GM12878 (cell line): ENCODE data around the gene ALCAM. TPM values are rescaled to one million over a fixed set of nuclear protein-coding genes. Genes with fewer than 3 reads are reported as not detected.

Source experiments
- ASH2L ChIP-seq: fragments of 300-600, 200-600 bp; sonication (generic); IDR thresholded peaks from 2 replicates; pipeline ENCODE4 v1.6.1; 2017; ENCODE audit warnings: low read depth, mild to moderate bottlenecking, borderline replicate concordance
- CREB1 ChIP-seq: IDR thresholded peaks from 2 replicates; pipeline ENCODE4 v1.6.1; 2012; ENCODE audit warnings: low read depth, mild to moderate bottlenecking, inconsistent platforms
- HSF1 ChIP-seq: fragments of 150-350 bp; IDR thresholded peaks from 2 replicates; pipeline ENCODE4 v1.6.1; 2014; ENCODE audit warnings: mild to moderate bottlenecking, low read depth, low read length
- PKNOX1 ChIP-seq: fragments of 450-650 bp; IDR thresholded peaks from 2 replicates; pipeline ENCODE4 v1.6.1; 2016; ENCODE audit warnings: mild to moderate bottlenecking
- SIN3A ChIP-seq: IDR thresholded peaks from 2 replicates; pipeline ENCODE4 v1.6.1; 2012; ENCODE audit warnings: low read depth, low read length, improper control_type of control experiment
- ZBTB11 ChIP-seq: fragments of 450-650 bp; formaldehyde crosslinking; IDR thresholded peaks from 2 replicates; pipeline ENCODE4 v1.5.0; 2022; ENCODE audit warnings: mild to moderate bottlenecking, missing genetic modification characterization
- ZNF217 ChIP-seq: fragments of 450-650 bp; IDR thresholded peaks from 2 replicates; pipeline ENCODE4 v1.6.1; 2017; ENCODE audit warnings: antibody characterized with exemption, mild to moderate bottlenecking
- polyA plus RNA-seq, 11 experiments: library from polyadenylated mRNA; depleted of rRNA in 4 of 11; unstranded in 6 of 11; stranded (reverse) in 5 of 11; fragments of >200 nt; fragmentation: Nextera tagmentation in 4 of 11; fragmentation: Illumina TruSeq in 1 of 11; extraction: Ambion mirVana in 4 of 11; extraction: Trizol in 1 of 11; gene quantifications; 1 replicate in 1 of 11; 2 replicates in 10 of 11; pipeline versions ENCODE4 v1.2.1 to v1.2.3, GENCODE V29; 2011 to 2016; ENCODE audit warnings: inconsistent platforms in 2 of 11, missing spikeins in 2 of 11, low read depth in 1 of 11
- total RNA-seq, 4 experiments: library from RNA; depleted of rRNA in 3 of 4; stranded (reverse); fragments of >200 nt in 3 of 4; fragmentation: Illumina TruSeq in 1 of 4; extraction: Trizol in 1 of 4; gene quantifications; 2 replicates each; pipeline versions ENCODE4 v1.2.1 to v1.2.3, GENCODE V29; 2013 to 2021

The ALCAM gene
- total and polyA plus RNA-seq, 10 of the 15 experiments (the other 5 are each of a cell fraction or from before 2014, with no cell fraction given) = 12.2 to 54.2 (median 32.6) TPM

GRCh38 chr3:105351821-105352220 is 14.9 kb upstream of the ALCAM start (continued):
- TF ChIP-seq ZBTB11 (CRISPR knock-in tag) = no peak
- no peak for TF ChIP-seq CREB1
- TF ChIP-seq HSF1 = no peak
- no peak for TF ChIP-seq SIN3A
- no peak for TF ChIP-seq PKNOX1
- no peak for TF ChIP-seq ZNF217
- TF ChIP-seq ASH2L = no peak
